Measurements from ENCODE around the gene SPEG. TPM values are rescaled to one million over a fixed set of nuclear protein-coding genes. Genes with fewer than 3 reads are reported as not detected.
A peak's percentile ranks its signal among the peaks of the same experiment; 100 is the strongest.

Gene SPEG
- total and polyA plus RNA-seq, 2 of the 8 experiments (the other 6 are each of a cell fraction or from before 2014, with no cell fraction given) = 19.9 to 32.0 TPM

- Histone ChIP-seq H2AFZ (ENCODE audit: low read length) (no peak overlapping the region), H3K79me1 (ENCODE audit: low read depth, low read length) (no peaks in the 10 kb centered on the region), H4K20me1 (replicated peaks in 1 of 2; ENCODE audit: control insufficient read depth in 1 of 2, insufficient read depth in 2 of 2, low read length in 2 of 2) (peaks cover 2 to 5% of the 10 kb centered on the region in 2 experiments), H3K27ac (ENCODE audit: low read depth, low read length) (no peak overlapping the region), H2BK20ac (ENCODE audit: low read length) (no peak overlapping the region), H3K4me3 (ENCODE audit: extremely low read depth in 1 of 4, insufficient read depth in 2 of 4, low read depth in 3 of 4, low read length in 4 of 4) (no peak overlapping the region), H2BK12ac (ENCODE audit: low read depth, low read length) (no peak overlapping the region), H4K8ac (ENCODE audit: extremely low read depth, insufficient read depth, low read length) (no peak overlapping the region; the same call in 1 of the 2 replicates), H2BK120ac (replicated peaks; ENCODE audit: low read depth, low read length) (no peak overlapping the region), H2BK15ac (ENCODE audit: low read length) (no peak overlapping the region), H3K4me1 (replicated peaks in 1 of 4; ENCODE audit: control insufficient read depth in 3 of 4, insufficient read depth in 4 of 4, low read length in 3 of 4) (peaks cover 0 to 19% (median 3%) of the 10 kb centered on the region in 4 experiments; a peak in 5 of 7 replicates), H4K91ac (replicated peaks; ENCODE audit: insufficient read length, low read length) (no peak overlapping the region), H2BK5ac (ENCODE audit: low read depth, low read length) (no peak overlapping the region), H3K36me3 (ENCODE audit: control insufficient read depth in 2 of 4, insufficient read depth in 4 of 4, low read length in 3 of 4) (no peaks in the 10 kb centered on the region), H3K18ac (ENCODE audit: extremely low read depth, low read length) (peak overlapping the region; percentile 32; the same call in 1 of the 2 replicates), H3K4ac (replicated peaks; ENCODE audit: insufficient read length, low read depth, low read length) (no peak overlapping the region), H3K79me2 (ENCODE audit: control insufficient read depth in 1 of 2, insufficient read depth in 2 of 2, low read length in 2 of 2) (no peaks in the 10 kb centered on the region), H4K5ac (ENCODE audit: insufficient read length, low read depth, low read length) (no peak overlapping the region), H2AK5ac (ENCODE audit: low read depth, low read length) (no peak overlapping the region), H3K56ac (replicated peaks; ENCODE audit: insufficient read length, low read depth, low read length) (no peak overlapping the region), H3K27me3 (replicated peaks in 1 of 4; ENCODE audit: control insufficient read depth in 3 of 4, extremely low read depth in 1 of 4, insufficient read depth in 3 of 4, low read length in 3 of 4) (peaks cover 0 to 5% (median 4%) of the 10 kb centered on the region in 4 experiments; a peak in 4 of 7 replicates), H3K14ac (ENCODE audit: insufficient read length) (no peak overlapping the region), H3K9ac (replicated peaks in 1 of 4; ENCODE audit: extremely low read depth in 1 of 4, low read depth in 3 of 4, low read length in 3 of 4) (no peak overlapping the region), H3K23ac (ENCODE audit: insufficient read length) (no peak overlapping the region), H3K4me2 (ENCODE audit: insufficient read depth in 1 of 2, low read depth in 2 of 2, low read length in 2 of 2) (no peak overlapping the region), H3K9me3 (ENCODE audit: insufficient read depth in 2 of 2, low read depth in 1 of 2, low read length in 1 of 2) (no peaks in the 10 kb centered on the region), H3K23me2 (ENCODE audit: low read depth, low read length) (no peaks in the 10 kb centered on the region)
- FAIRE-seq = no peak
- POLR2A ChIA-PET (ENCODE audit: partially characterized antibody) = interaction anchor here (0.8 to 1.7 kb wide), 5 partner anchors 10 to 30 kb away, joined by 3 to 5 read pairs (median 3); no protein-coding TSS in a partner anchor
- WGBS, 2 experiments (ENCODE audit: extremely low coverage in 1 of 2, insufficient coverage in 1 of 2, insufficient read length in 1 of 2, insufficient replicate concordance in 2 of 2, low coverage in 1 of 2, low lambda C conversion rate in 2 of 2, missing lambda C conversion rate in 1 of 2) = 93% methylated on average over 7 of the region's 10 CpGs; no CpG with 5 or more reads in 1 of the 2 experiments
- no peak for TF ChIP-seq MAX (IDR thresholded peaks at IDR 0.05)
- TF ChIP-seq MAFK (IDR thresholded peaks at IDR 0.05; ENCODE audit: low read depth, low read length) = no peak
- TF ChIP-seq HDAC6 (IDR thresholded peaks at IDR 0.05; ENCODE audit: low read depth, low read length) = no peak
- TF ChIP-seq SUZ12 (IDR thresholded peaks at IDR 0.05; ENCODE audit: low read length) = no peak
- TF ChIP-seq RNF2 (IDR thresholded peaks at IDR 0.05; ENCODE audit: borderline replicate concordance, low read depth, low read length, missing control alignments, poor library complexity, severe bottlenecking) = no peak
- TF ChIP-seq TAF1 (IDR thresholded peaks at IDR 0.05; ENCODE audit: low read depth, low read length) = no peak
- no peak for TF ChIP-seq CTCF (IDR thresholded peaks at IDR 0.05; ENCODE audit: control extremely low read depth in 1 of 3, insufficient read depth in 1 of 3, low read depth in 1 of 3, low read length in 3 of 3)
- CTCF ChIA-PET (ENCODE audit: partially characterized antibody) = interaction anchor here (0.7 to 113.1 kb wide), 8 partner anchors 4 to 436 kb away, joined by 3 to 7248 read pairs (median 24); partner anchors contain the start of genes ASIC4, CHPF, DES and GMPPA
- DNase-seq (ENCODE audit: low read depth in 1 of 2, low spot score in 2 of 2) = no peak
These were observed 19.3 kb downstream of the SPEG start for GRCh38 chr2:219453671-219454590.
